Kasumi-1 (cell line): ENCODE data around the gene RPL13A.

Experiments used
- DNase-seq, 2 experiments: peaks; one replicate each; lab custom pipeline; 2025; lab: John Stamatoyannopoulos, UW

RPL13A gene

GRCh38 chr19:49486232-49486631 lies 1.2 kb upstream of the RPL13A start:
- no peak for DNase-seq

- no peak for DNase-seq
Observed at GRCh38 chr19:49486710-49487276, 615 bp upstream of the RPL13A start.

- DNase-seq, result peak in 1 of 2 experiments; percentile 21
Observed at GRCh38 chr19:49488046-49488862, 846 bp downstream of the RPL13A start.

- no peak for DNase-seq
Observed at GRCh38 chr19:49488863-49489537, 1.6 kb downstream of the RPL13A start.

- peak; percentile 32 to 37 for DNase-seq
Observed at GRCh38 chr19:49489601-49490167, 2.3 kb downstream of the RPL13A start.

- no peak for DNase-seq
Observed at GRCh38 chr19:49490287-49491029, 3.0 kb downstream of the RPL13A start.

GRCh38 chr19:49491030-49491803 lies 3.8 kb downstream of the RPL13A start:
- no peak for DNase-seq

- no peak for DNase-seq
Observed at GRCh38 chr19:49491804-49492572, 4.6 kb downstream of the RPL13A start.

- peak; percentile 74 for DNase-seq
Observed at GRCh38 chr19:49492573-49493405, 5.4 kb downstream of the RPL13A start.

- DNase-seq, result no peak
Observed at GRCh38 chr19:49496574-49497008, 9.2 kb downstream of the RPL13A start.

- peak; percentile 76 to 80 for DNase-seq
Observed at GRCh38 chr19:49497047-49497788, 9.8 kb downstream of the RPL13A start.

- DNase-seq, result no peak
Observed at GRCh38 chr19:49497789-49498103, 10.3 kb downstream of the RPL13A start.

GRCh38 chr19:49498475-49498874 lies 11.1 kb downstream of the RPL13A start:
- no peak for DNase-seq

GRCh38 chr19:49499030-49499670 lies 11.7 kb downstream of the RPL13A start:
- no peak for DNase-seq

GRCh38 chr19:49502866-49503581 lies 15.6 kb downstream of the RPL13A start:
- peak; percentile 57 to 75 for DNase-seq

- no peak for DNase-seq
Observed at GRCh38 chr19:49503582-49503962, 16.2 kb downstream of the RPL13A start.

- DNase-seq, result peak; percentile 83 to 84
Observed at GRCh38 chr19:49506575-49507105, 19.2 kb downstream of the RPL13A start.
